WERI-Rb-1 (cell line): ENCODE measurements around the gene TUBA1C.
A peak's percentile ranks its signal among the peaks of the same experiment; 100 is the strongest.
"Not testable (repeated sequence)": the region's sequence is repeated elsewhere in the genome, so short reads cannot be mapped to it uniquely, and the experiment has no call there.

Experiments
- DNase-seq: peaks from one replicate; pipeline ENCODE4 v3.0.0-alpha.2; 2020
- H3K27ac ChIP-seq: fragments of 250-450 bp; sonication (Bioruptor Pico); 2 replicates; pipeline ENCODE4 v1.5.1; 2020; ENCODE audit warnings: mild to moderate bottlenecking, moderate library complexity
- H3K27me3 ChIP-seq: fragments of 250-450 bp; sonication (Bioruptor Pico); 2 replicates; pipeline ENCODE4 v1.5.1; 2021; ENCODE audit warnings: mild to moderate bottlenecking, low read depth, moderate library complexity; ENCODE audit not compliant: insufficient read depth, severe bottlenecking
- H3K36me3 ChIP-seq: fragments of 250-450 bp; sonication (Bioruptor Pico); 2 replicates; pipeline ENCODE4 v1.5.1; 2020; ENCODE audit warnings: mild to moderate bottlenecking, moderate library complexity
- H3K4me3 ChIP-seq: 2 replicates; pipeline ENCODE4 v1.5.1; 2011; ENCODE audit warnings: low read depth, mild to moderate bottlenecking, control low read depth, low read length
- H3K9me3 ChIP-seq: fragments of 250-450 bp; sonication (Bioruptor Pico); 2 replicates; pipeline ENCODE4 v1.5.1; 2021; ENCODE audit warnings: mild to moderate bottlenecking, moderate library complexity; ENCODE audit not compliant: severe bottlenecking
- TF ChIP-seq, protein P1 (sequence below): IDR thresholded peaks from 2 replicates; pipeline ENCODE4 v1.5.1; 2011; ENCODE audit warnings: low read depth, mild to moderate bottlenecking, control low read depth, inconsistent platforms, low read length

The TUBA1C gene

DNA sequence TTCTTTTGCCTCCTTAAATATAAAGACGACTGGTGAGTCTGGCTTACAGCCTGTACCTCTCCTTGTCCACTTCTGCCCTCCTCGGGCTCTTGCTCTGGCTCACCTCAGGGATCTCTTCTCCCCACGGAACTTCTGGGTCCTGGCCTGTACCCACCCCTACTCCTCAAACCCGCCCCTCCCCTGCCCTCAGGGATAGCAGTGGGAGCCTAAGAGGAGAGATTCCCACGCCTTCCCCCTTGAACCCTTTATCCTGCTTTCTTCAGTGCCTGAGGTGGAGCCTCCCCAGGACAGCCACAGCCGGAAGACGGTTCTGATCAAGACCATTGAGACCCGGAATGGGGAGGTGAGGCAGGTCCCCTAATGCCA, 32.8 kb downstream of the TUBA1C start:
- Histone ChIP-seq H3K27me3 (no peaks in the 10 kb centered on the region), H3K4me3 (peak overlapping the region; percentile 60), H3K36me3 (no peaks in the 10 kb centered on the region), H3K9me3 (no peaks in the 10 kb centered on the region), H3K27ac (no peak overlapping the region)
- DNase-seq, result no peak
- TF ChIP-seq, protein P1, sequence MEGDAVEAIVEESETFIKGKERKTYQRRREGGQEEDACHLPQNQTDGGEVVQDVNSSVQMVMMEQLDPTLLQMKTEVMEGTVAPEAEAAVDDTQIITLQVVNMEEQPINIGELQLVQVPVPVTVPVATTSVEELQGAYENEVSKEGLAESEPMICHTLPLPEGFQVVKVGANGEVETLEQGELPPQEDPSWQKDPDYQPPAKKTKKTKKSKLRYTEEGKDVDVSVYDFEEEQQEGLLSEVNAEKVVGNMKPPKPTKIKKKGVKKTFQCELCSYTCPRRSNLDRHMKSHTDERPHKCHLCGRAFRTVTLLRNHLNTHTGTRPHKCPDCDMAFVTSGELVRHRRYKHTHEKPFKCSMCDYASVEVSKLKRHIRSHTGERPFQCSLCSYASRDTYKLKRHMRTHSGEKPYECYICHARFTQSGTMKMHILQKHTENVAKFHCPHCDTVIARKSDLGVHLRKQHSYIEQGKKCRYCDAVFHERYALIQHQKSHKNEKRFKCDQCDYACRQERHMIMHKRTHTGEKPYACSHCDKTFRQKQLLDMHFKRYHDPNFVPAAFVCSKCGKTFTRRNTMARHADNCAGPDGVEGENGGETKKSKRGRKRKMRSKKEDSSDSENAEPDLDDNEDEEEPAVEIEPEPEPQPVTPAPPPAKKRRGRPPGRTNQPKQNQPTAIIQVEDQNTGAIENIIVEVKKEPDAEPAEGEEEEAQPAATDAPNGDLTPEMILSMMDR, result no peak

DNA sequence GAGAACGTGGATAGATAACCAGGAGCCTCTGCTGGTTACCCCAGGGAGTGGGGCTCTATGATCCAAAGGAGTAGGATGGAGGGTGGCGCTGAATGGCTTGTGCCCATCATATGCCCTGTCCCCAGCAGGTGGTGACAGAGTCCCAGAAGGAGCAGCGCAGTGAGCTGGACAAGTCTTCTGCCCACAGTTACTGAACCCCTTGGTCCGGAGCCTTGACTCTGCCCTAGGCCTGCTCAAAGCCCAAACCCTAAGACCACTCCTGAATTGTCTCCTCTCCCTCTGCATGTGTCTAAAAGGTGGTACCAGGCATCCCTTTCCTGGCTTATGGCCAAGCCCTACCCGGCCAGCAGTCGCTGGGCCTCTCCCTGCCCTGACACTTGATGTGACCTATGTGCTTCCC, 33.3 kb downstream of the TUBA1C start:
- H3K36me3 ChIP-seq, result no peaks in the 10 kb centered on the region
- no peak overlapping the region for H3K4me3 ChIP-seq
- no peak for DNase-seq
- no peaks in the 10 kb centered on the region for H3K9me3 ChIP-seq
- TF ChIP-seq, protein P1, result peak; percentile 10; the same call in 1 of the 2 replicates
- no peaks in the 10 kb centered on the region for H3K27me3 ChIP-seq
- no peak overlapping the region for H3K27ac ChIP-seq

DNA sequence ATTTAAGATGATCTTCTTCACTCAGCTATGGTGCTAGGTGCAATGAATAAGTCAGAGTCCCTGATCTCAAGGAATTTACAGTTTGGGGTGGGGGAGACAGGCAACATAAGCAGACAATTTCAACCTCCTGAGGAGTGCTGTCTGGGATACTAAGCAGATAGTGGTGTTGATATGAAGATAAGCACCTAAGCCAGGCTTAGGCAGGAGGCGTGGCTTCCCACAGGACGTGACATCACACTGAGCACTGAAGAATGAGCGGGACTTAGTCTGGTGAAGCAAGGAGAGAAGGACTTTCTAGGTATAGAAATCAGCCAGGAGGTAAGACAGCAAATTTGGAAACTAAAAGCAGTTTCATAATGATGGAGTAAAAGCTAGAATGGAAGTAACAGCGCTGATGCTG, 36.9 kb downstream of the TUBA1C start:
- no peak overlapping the region for H3K4me3 ChIP-seq
- no peaks in the 10 kb centered on the region for H3K27me3 ChIP-seq
- no peak for DNase-seq
- no peaks in the 10 kb centered on the region for H3K36me3 ChIP-seq
- H3K9me3 ChIP-seq, result no peaks in the 10 kb centered on the region
- TF ChIP-seq, protein P1, result no peak
- H3K27ac ChIP-seq, result no peak overlapping the region

DNA sequence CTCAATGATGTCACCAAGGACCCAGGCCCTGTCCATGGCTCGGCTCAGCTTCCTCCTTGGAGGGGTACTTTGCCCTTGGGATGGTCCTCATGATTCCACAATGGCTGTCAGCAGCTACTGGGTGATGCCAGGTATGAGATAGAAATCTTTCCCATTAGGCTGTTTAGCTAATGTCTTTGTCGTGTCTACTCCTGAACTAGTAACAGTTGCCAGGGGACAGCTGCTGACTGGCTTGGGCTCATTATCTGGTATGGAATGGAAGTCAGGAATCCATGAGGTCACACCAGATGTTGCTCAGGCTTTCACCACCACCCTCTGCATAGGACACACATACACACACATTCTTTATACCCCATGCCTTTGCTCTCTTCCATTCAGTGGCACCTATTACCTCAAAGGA, 39.3 kb downstream of the TUBA1C start:
- Histone ChIP-seq H3K36me3 (no peaks in the 10 kb centered on the region), H3K27me3 (no peaks in the 10 kb centered on the region), H3K4me3 (no peak overlapping the region), H3K27ac (no peak overlapping the region), H3K9me3 (no peaks in the 10 kb centered on the region)
- TF ChIP-seq, protein P1, result no peak
- DNase-seq, result no peak

DNA sequence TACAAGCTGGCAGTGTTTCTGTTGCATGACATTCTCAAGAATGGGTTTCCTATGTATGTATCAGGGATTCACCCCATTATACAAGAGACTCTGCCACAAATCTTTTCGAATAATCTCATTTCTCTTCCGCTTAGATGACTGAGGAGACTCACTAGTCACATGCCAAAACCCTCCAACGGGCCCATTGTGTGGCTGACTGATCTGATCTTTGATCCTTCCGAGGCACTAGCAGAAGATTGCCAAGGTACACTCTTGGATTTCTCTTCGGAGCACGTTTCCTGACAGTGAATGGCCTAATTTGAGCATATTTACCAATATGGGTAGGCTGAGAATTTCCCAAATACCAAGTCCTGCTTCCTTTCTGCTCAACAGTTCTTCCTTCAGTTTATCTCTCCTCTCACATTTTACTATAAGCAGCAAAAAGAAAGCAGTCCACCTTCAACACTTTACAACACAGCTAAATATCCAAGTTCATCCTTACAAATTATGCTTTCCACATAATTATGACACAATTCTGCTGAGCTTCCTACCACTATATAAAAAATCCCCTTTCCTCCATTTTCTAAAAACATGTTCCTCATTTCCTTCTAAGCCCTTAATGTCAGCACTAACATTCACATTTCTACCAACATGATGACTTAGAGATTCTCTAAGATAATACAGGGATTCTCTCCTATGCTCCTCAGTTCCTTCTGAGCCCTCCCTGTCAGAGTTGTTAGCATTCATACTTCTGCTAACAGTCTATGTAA, 41.1 kb downstream of the TUBA1C start:
- no peaks in the 10 kb centered on the region for H3K27me3 ChIP-seq
- H3K9me3 ChIP-seq, result no peaks in the 10 kb centered on the region
- DNase-seq, result no peak
- no peaks in the 10 kb centered on the region for H3K36me3 ChIP-seq
- H3K27ac ChIP-seq, result no peak overlapping the region
- H3K4me3 ChIP-seq, result no peak overlapping the region
- TF ChIP-seq, protein P1, result no peak

DNA sequence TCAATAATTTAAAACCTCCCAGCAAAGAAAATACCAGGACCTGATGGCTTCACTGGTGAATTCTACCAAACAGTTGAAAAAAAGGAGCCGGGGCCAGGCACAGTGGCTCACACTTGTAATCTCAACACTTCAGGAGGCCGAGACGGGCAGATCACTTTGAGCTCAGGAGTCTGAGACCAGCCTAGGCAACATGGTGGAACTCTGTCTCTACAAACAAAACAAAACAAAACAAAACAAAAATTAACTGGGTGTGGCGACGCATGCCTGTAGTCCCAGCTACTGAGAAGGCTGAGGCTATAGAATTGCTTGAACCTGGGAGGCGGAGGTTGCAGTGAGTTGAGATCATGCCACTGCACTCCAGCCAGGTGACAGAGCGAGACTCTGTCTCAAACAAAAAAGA, 44.5 kb downstream of the TUBA1C start:
- Histone ChIP-seq H3K36me3 (no peaks in the 10 kb centered on the region), H3K9me3 (no peaks in the 10 kb centered on the region), H3K27ac (no peak overlapping the region), H3K4me3 (no peak overlapping the region), H3K27me3 (no peaks in the 10 kb centered on the region)
- TF ChIP-seq, protein P1, result no peak
- no peak for DNase-seq

DNA sequence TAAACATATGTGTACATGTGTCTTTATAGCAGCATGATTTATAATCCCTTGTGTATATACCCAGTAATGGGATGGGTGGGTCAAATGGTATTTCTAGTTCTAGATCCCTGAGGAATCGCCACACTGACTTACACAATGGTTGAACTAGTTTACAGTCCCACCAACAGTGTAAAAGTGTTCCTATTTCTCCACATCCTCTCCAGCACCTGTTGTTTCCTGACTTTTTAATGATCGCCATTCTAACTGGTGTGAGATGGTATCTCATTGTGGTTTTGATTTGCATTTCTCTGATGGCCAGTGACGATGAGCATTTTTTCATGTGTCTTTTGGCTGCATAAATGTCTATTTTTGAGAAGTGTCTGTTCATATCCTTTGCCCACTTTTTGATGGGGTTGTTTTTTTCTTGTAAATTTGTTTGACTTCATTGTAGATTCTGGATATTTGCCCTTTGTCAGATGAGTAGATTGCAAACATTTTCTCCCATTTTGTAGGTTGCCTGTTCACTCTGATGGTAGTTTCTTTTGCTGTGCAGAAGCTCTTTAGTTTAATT, 45.6 kb downstream of the TUBA1C start:
- not testable (repeated sequence) for H3K4me3 ChIP-seq, H3K27ac ChIP-seq, H3K36me3 ChIP-seq, H3K9me3 ChIP-seq, DNase-seq, H3K27me3 ChIP-seq
